KOPT-K1 (cell line): ENCODE results near the gene ZDHHC7.

ENCODE experiments used
- H3K27ac ChIP-seq: fragments of 200-600 bp; sonication (generic); 2 replicates; pipeline ENCODE4 v1.5.1; 2016; ENCODE audit warnings: antibody characterized with exemption, mild to moderate bottlenecking, low read depth, low read length; ENCODE audit not compliant: poor library complexity, severe bottlenecking
- H3K36me3 ChIP-seq: fragments of 200-600 bp; sonication (generic); 2 replicates; pipeline ENCODE4 v1.5.1; 2017; ENCODE audit warnings: antibody characterized with exemption, mild to moderate bottlenecking, low read length, moderate library complexity; ENCODE audit not compliant: insufficient read depth
- H3K9me3 ChIP-seq: fragments of 200-600 bp; sonication (generic); 2 replicates; pipeline ENCODE4 v1.5.1; 2017; ENCODE audit warnings: antibody characterized with exemption, low read length, mild to moderate bottlenecking; ENCODE audit not compliant: insufficient read depth, poor library complexity, severe bottlenecking

Gene ZDHHC7

DNA sequence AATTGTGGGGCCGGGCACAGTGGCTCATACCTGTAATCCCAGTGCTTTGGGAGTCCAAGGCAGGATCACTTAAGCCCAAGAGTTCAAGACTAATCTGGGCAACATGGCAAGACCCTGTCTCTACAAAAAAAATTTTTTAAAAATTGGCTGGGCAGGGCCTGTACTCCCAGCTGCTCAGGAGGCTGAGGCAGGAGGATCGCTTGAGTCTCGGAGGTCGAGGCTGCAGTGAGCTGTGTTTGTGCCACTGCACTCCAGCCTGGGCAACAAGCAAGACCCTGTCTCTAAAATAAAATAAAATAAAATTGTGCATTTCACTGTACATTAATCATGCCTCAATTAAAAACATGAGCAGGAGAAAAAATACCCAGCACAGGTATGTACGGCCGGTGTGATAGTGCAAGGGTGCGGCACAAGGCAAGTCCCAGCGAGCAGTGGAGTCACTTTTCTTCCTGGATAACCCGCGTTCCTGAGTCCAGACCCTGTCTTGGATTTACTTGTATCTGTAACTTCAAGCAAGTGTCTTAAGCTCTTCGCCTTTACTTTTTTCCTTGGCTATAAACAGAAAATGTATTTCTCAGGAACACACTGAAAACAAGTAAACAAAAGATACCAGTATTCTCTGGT, 11.4 kb downstream of the ZDHHC7 start:
- H3K27ac ChIP-seq, result no peak overlapping the region
- H3K36me3 ChIP-seq, result peaks cover 21% of the 10 kb centered on the region
- no peaks in the 10 kb centered on the region for H3K9me3 ChIP-seq

DNA sequence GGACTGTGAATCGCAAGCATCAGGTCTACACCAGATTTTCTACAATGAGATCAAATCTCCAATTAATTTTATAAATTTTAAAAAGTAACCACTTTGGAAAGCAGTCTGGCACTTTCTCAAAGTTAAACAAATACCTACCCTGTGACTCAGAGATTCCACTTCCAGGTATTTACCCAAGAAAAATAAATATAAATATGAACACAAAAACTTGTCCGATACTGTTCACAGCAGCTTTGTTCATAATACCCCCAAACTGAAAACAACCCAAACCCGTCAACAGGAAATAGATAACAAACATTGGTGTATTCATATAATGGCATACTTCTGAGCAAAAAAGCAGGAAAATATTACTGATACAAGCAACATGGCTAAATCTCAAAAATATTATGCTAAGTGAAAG, 12.1 kb downstream of the ZDHHC7 start:
- peaks cover 29% of the 10 kb centered on the region for H3K36me3 ChIP-seq
- no peaks in the 10 kb centered on the region for H3K9me3 ChIP-seq
- no peak overlapping the region for H3K27ac ChIP-seq

DNA sequence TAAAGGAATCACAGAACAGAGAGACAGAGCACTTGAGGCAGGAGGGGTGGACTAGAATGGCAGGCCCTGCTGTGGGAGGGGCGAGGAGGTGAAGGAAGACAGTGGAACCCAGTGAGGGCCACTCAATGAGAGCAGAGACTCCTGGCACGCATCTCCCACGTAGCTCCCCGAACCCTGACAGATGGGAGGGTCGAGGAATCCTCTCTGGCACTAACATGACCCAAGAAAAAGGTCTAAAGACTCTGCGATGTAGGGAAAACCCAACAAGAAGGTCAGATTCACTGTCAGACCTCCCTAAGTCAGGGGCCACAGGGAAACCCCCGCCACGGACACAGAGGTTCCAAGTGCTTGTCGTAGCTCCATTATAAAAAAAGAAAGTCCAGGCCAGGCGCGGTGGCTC, 15.0 kb downstream of the ZDHHC7 start:
- no peaks in the 10 kb centered on the region for H3K9me3 ChIP-seq
- H3K36me3 ChIP-seq, result peaks cover 50% of the 10 kb centered on the region
- no peak overlapping the region for H3K27ac ChIP-seq

DNA sequence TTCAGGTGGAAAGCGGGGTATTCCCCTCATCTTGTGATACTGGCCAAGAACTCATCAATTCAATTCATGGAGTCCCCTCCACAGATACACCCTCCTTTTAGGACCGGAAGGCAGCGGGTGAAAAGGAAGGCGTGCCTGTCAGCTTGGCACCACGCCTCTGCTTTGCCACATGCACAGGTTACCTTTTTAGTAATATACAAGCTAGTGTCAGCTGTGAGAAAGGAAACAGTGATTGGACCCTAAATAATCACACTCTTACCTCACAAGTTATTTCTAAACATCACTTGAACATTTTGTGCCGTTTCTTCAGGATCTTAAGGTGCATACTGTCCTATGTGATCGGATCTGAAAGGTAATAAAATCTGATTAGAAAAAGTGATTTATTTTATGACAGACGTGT, 15.7 kb downstream of the ZDHHC7 start:
- H3K9me3 ChIP-seq, result no peaks in the 10 kb centered on the region
- no peak overlapping the region for H3K27ac ChIP-seq
- H3K36me3 ChIP-seq, result peaks cover 56% of the 10 kb centered on the region

DNA sequence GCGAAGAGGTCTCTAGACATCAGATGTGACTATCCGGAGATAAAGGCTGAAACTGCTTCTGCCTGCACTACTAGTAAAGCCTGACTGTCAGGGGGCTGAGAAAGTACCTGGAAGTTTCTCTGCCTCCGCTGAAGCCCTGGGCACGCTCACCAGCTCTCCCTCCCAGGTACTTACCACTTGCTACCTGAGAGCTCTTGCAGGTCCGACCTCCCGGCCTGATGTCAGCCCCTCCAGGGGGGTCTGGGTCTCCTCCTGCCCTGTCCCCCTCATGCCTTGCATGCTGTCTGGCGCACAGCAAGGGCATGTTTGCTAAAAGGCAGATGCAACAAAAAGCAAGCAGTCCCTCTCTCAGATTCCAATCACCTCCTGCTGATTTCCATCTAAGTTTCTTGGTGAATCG, 17.4 kb downstream of the ZDHHC7 start:
- Histone ChIP-seq H3K9me3 (no peaks in the 10 kb centered on the region), H3K36me3 (peaks cover 68% of the 10 kb centered on the region), H3K27ac (no peak overlapping the region)

DNA sequence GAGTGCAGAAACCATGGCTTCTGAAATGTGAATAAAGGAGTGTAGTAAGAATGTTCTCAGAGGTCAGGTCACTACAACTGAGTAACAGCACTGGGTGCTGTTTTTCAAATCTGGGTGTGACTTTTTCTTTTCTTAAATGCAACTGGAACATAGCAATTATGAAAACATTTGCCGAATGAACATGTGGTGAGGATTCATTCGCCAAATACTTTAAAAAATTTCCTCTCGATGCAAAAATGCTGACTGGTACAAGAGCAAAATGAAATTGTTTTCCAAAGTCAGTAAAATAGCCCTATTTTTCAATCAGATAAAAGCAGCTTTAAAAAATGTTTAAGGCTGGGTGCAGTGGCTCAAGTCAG, 18.6 kb downstream of the ZDHHC7 start:
- Histone ChIP-seq H3K36me3 (peaks cover 80% of the 10 kb centered on the region), H3K27ac (no peak overlapping the region)

DNA sequence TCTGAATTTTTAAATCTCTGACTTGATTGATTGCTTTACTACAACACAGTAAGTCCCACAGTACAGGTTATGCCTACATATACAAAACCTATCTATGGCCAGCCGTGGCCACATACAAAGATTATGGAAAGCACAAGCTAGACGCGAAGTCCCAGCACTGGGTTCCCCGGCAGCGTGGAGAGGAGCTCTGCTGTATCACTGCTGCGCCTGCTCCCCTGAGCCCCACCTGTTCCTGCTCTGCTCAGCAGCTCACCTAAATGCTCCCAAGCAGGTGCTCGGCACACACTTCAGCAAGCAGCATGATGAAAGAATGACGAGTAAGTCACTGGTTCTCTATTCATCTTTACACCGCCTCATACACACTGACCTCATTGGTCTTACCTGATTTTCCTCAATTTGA, 20.6 kb downstream of the ZDHHC7 start:
- Histone ChIP-seq H3K9me3 (no peaks in the 10 kb centered on the region), H3K27ac (no peak overlapping the region), H3K36me3 (peaks cover 92% of the 10 kb centered on the region)

More for the DNA sequence above, 18.6 kb downstream of the ZDHHC7 start:
- H3K9me3 ChIP-seq, result no peaks in the 10 kb centered on the region

DNA sequence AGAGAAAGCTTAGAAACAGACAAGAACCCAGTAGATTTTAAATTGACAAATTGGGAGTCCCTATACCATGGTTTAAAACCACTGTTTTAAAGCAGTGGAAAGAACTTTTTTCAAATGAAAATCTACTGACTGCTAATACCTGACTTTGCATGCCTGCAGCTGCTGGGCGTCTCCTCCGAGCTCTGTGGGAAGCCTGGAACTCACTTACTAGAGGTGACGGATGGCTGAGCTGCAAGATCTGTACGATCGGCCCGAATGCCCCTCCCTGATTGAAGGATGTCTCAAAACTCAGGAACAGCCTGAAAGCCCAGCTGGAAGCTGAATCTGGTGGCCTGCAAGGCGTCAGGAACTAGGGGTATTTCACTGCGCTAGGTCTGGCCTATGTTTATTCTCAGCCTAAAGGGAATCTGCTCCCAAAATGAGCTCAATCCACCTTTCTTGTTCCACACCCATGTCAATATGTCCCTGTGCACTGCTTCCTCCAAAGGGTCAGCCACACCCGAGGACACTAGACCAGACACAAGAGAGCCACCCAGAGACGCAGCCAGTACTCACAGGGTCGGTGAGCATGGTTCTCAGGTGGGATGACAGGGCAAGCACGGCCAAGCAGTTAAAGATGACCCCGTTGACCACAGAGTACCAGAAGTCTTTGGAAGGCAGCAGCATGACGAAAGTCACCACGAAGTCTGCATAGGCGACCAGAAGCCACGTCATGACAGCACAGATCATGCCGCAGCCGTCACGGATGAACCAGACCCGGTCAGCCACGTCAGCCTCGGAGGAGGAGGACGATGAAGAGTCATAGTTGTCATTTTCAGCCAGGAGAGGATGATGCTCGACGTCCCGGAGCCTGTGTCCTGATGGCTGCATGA, 21.4 kb downstream of the ZDHHC7 start:
- H3K9me3 ChIP-seq, result no peaks in the 10 kb centered on the region
- no peak overlapping the region for H3K27ac ChIP-seq
- peaks cover 91% of the 10 kb centered on the region for H3K36me3 ChIP-seq

DNA sequence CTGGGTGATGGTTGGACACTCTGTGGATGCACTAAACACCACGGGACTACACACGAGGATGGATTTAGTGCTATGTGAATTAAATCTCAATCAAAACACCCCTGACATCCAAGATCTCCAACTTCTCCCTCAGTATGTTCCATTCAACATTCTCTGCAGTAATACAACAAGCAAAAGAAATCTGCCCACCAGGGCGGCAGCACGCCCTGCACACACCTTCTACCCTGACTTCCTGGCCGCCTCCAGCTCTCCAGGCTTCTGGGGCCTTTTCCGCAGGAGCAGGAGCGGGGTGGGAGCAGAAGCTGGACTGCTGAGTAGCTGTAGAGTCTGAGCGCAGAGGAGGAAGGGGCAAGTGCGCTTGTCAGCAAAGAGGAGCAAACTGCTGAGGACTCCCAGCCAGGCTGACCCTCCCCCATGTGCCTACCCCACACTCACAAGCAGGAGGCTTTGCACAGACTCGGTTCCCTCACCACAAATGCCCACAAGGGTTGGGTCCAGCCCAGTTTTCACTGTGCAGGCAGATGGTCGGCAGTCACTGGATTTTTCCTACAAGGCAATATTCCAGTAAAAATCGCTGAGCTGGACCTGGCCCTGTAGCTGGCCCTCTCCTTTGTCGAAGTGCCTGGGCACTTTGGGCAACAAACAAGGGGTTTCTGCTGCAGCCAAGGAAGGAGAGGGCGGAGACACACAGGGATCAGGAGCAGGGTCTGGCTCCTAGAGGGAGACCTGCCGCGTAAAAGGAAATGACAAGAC, 22.8 kb downstream of the ZDHHC7 start:
- no peaks in the 10 kb centered on the region for H3K9me3 ChIP-seq
- H3K36me3 ChIP-seq, result peaks cover 87% of the 10 kb centered on the region
- H3K27ac ChIP-seq, result no peak overlapping the region

DNA sequence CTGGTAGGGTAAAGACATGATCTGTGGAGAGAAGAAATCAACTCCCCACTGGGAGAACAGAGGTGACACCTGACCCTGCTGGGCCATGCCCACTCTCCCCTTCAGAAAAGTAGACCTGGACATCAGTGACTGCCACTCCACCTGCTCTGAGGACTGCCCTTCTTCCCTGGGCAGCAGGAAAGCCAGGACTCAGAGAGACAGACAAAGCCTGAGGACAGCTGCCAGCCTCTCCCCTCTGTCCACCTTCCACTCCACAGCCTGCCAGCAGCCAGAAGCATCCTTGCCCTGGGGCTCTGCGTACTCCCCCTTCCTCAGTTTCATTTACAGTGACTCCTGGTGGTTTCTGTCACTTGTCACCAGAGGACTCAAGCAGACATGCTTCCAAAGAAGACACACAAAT, 24.5 kb downstream of the ZDHHC7 start:
- Histone ChIP-seq H3K27ac (no peak overlapping the region), H3K36me3 (peaks cover 87% of the 10 kb centered on the region), H3K9me3 (no peaks in the 10 kb centered on the region)

DNA sequence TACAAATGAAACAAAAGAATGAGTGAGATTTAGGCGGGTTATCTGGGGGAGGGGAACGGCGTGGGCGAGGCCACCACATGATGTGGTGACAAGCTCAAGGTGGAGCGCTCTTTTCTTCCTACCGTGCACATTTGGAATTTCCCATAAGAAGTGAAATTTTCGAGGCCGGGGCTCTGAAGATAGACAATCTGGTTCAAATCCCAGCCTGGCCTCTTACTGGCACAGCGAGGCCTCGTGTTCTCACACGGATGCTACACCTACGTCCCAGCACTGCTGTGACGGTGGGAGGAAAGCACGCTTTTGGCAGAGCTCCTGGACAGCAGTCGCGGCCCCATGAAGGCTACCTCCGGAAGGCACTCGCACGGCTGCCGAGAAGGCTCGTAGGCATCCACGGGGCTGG, 25.2 kb downstream of the ZDHHC7 start:
- Histone ChIP-seq H3K9me3 (no peaks in the 10 kb centered on the region), H3K36me3 (peaks cover 93% of the 10 kb centered on the region), H3K27ac (no peak overlapping the region)

DNA sequence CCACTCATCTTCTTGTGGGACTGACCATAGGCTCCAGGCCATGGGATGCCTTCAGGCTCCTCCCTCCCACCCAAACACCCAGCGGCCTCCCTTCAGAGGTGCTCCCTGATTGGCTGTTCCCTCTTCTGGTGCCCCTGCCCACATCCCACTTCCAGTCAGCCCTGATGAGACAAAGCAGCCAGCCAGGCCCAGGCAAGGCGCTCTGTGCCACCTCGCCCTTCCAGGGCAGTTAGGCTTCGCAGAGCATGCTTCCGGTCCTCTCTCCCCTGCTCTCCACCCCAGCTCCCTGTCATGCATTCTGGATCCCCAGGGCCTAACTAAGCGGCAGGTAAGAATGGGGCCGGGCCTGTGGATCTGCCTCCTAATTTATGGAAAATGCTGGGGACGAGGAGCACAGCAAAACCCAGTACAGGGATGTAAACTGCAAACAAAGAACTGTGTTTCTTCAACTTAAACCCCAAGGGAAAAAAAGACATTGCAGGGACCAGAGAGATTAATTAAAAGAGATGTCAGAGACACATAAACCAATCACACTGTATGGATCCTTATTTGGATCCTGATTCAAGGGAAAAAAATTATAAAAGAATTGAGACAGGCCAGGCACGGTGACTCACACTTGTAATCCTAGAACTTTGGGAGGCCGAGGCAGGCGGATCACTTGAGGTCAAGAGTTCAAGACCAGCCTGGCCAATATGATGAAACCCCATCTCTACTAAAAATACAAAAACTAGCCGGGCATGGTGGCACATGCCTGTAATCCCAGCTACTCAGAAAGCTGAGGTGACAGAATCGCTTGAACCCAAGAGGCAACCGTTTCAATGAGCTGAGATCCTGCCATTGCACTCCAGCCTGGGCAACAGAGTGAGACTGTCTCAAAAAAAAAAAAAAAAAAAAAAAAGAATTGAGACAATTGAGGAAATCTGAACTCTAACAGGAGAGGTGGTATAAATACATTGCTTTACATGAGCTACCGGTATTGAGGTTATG, 26.0 kb downstream of the ZDHHC7 start:
- Histone ChIP-seq H3K27ac (no peak overlapping the region), H3K36me3 (peaks cover 93% of the 10 kb centered on the region), H3K9me3 (no peaks in the 10 kb centered on the region)

DNA sequence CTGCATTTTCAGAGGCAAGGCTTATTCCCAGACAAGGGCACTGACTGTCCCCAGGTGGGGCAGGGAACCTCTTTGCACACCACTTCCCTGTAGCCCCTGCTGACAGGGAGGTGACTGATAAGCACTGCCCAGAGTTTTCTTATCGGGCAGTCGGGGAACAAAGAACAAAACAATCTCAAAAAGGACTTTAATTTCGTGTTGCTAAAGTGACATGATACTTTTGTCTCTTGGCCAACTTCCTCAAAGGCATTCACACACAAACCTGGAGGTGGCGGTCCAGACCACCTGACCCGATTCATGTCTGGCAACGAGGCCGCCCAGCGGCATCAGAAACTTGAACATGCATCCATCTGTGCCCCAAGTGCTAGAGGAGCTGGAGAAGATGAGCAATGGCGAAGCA, 28.9 kb downstream of the ZDHHC7 start:
- H3K27ac ChIP-seq, result no peak overlapping the region
- peaks cover 83% of the 10 kb centered on the region for H3K36me3 ChIP-seq
- no peaks in the 10 kb centered on the region for H3K9me3 ChIP-seq

DNA sequence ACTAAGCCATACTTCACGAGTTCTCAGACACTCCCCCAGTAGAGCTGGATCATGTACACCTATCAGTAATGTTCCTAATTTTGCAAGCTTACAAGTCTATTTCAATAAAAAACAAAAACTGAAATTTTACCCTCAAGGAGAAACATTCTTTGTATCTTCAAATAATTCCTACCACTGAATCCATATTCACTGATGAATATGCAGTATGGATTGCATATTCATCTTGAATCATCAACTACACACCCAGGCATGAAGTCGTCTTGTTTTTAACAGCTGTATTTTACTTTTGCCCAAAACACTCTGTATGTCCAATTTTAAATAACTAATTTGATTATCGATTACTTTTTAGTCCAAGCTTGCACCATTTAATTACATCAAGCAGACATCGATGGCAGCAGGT, 31.8 kb downstream of the ZDHHC7 start:
- Histone ChIP-seq H3K36me3 (peaks cover 84% of the 10 kb centered on the region), H3K9me3 (no peaks in the 10 kb centered on the region), H3K27ac (no peak overlapping the region)
